GM21786 (cell line): Measurements from ENCODE around the gene ACHE.

Experiments used
- ATAC-seq: cut with Tn5 transposase; IDR thresholded peaks from one replicate; pipeline ENCODE4 v1.9.1; 2021; ENCODE audit not compliant: unreplicated experiment

ACHE gene

GRCh38 chr7:100886142-100886935, 9.3 kb downstream of the ACHE start:
- no peak for ATAC-seq

DNA sequence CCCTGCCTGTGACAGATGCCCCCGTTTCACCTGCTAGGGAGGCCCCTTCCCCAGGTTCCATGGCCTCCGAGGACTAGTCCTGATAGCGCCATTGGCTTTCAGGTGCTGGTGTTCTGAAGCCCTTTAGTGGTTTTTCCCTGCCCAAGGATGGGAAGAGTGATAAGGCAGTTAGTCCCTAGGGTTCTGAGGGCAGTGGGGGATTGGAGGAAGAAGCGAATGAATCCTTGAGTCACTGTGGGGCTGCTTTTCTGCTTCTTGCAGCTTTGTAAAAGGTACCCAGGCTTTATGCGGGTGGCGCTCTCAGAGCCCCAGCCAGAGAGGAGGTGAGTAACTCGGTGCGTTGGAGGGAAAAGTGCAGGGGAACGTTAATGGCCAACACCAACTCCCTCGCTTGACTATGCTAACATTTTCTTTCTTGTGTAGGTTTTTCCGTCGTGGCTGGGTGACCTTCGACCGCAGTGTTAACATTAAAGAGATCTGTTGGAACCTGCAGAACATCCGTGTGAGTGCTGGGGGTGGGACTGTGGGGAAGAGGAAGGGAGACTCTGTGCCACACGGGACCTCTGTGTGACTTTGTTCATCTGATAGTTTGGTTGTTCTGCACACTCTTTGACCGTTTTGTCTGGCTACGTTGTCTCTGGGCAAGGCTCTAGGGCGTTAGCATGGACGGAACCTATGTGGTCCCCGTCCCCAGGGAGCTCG, 10.1 kb downstream of the ACHE start:
- no peak for ATAC-seq

- ATAC-seq, result no peak
These were observed 10.8 kb downstream of the ACHE start for GRCh38 chr7:100884736-100885439.

DNA sequence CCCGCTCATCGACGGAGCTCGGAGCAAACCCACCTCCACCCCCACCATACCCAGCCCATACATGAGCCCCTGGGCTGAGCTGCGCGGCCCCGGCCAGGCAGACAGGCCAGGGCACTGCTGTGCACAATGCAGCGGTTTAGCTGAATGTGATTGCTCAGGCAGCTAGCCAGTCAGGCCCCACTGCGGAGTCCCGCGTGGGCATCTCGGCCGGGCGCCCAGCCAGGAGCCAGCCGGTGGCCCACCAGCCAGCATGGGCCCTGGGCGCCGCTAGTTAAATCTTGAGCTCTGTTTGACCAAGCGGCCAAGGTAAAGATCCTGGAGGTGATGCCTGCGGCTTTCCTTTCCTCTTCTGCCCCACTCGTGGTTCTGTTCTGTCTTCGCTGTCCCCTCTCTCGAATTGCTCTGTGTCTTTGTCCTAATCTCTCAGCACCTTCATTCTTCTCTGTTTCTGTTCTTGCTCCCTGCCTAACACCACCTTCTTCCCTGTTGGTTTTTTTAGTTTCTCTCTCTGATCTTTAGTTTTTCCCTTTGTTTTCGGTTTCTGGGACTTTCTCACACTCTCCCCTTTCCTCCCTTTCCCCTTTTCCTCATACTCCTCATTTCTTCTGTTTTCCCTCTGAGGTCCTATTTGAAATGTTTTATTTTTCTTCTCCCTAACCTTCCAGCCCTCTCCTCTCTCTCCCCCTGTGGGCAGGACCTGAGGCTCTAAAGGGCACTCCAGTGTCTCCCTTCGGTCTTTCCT, 12.7 kb downstream of the ACHE start:
- no peak for ATAC-seq

GRCh38 chr7:100882201-100882600, 13.5 kb downstream of the ACHE start:
- ATAC-seq, result no peak

DNA sequence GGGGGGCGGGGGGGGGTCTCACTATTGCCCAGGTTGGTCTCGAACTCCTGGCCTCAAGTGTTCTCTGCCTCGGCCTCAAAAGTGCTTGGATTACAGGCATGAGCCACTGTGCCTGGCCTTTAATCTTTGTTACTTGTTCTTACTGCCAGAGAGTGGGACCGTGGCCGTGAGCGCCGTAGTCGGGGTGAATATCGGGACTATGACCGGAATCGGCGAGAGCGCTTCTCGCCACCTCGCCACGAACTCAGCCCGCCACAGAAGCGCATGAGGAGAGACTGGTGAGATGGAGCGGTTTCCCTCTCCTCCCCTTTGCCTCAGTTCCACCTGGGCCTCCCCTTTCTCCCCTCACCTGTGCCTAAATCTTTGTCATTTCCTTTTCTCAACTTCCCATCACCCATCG, 14.6 kb downstream of the ACHE start:
- ATAC-seq, result no peak

DNA sequence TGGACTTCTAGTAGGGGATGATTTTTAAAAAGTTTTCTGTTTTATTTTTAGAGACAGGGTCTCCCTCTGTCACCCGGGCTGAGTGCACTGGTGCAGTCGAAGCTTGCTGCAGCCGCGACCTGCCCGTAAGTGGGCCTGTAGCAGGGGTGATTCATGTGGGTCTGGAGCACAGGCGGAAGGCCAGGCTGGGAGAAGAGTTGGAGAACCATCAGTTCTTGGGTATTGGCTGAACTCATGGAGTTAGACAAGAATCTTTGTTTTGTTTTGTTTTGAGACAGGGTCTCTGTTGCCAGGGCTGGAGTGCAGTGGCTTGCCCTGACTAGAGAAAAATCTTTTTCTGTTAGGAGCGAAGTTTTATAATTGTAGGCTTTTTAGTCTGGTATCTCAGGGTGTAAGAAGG, 15.0 kb downstream of the ACHE start:
- ATAC-seq, result no peak

GRCh38 chr7:100879685-100880261, 15.9 kb downstream of the ACHE start:
- ATAC-seq, result no peak

GRCh38 chr7:100878685-100879084, 17.0 kb downstream of the ACHE start:
- ATAC-seq, result no peak

DNA sequence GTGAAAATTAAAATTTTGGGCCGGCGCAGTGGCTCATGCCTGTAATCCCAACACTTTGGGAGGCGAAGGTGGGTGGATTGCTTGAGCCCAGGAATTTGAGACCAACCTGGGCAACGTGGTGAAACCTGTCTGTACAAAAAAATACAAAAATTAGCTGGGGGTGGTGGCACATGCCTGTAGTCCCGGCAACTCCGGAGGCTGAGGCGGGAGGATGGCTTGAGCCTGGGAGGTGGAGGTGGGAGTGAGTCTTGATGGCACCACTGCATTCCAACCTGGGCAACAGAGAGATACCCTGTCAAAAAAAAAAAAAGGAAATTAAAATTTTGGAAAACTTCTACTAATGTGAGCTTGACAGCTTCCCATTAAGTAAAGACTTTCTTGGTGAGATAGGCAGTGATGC, 17.7 kb downstream of the ACHE start:
- ATAC-seq, result no peak

DNA sequence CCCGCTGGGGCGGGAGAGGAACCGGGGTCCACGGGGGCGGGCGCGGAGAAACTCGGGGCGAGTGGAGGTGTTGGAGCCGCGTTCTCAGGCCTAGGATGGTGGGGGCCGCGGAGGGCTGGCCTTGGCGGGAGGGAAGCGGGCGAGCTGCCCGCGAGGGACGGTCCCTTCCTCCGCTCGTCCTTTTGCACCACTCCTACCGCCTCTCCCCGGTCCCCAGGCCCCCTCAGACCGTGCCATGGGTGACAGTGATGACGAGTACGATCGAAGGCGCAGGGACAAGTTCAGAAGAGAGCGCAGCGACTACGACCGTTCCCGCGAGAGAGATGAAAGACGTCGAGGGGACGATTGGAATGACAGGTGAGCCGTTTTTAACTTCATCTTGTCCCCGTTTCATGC, 20.3 kb downstream of the ACHE start:
- peak; percentile 27 for ATAC-seq

DNA sequence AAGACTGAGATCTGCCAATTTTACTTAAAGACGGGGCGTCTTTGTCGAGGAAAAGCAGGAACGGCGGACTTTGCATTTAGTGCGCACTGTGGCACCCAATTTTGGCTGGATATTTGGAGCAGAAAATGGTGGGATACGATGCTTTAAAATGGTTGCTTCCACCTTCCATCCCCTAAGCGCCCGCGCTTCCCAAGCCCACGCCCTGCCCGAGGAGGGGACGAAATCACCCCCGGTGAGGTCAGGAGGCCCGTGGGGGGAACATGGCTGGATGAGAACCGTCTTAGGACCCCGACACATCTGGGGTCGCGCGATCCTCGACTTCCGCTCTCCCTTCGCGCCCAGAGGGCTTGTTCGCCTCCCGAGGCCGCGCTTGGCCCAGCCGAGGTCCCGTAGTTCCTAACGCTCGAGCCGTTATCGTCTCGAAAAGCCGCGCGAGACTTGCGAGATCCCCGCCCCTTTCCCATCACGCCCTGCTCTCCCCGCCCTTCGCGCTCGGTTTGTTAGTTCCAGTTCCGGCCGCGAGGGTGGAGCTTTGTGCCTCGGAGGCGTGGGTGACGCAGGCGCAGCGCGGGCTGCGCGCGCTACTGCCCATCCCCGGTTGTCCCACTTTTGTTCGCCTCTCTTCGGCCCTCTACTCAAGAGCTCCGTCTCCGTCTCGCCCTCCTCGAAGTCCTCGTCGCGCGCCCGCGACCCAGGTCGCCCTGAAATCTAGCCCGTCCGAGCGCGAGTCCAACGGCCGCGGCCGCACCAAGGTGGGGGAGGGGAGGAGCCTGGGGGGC, 20.9 kb downstream of the ACHE start, which contains the start of gene SRRT:
Gene SRRT (plus strand): TSS at position 527 of the 779 bp plus-strand sequence. CDS start 488 bp downstream, outside the sequence.
- peak; percentile 91 for ATAC-seq

- ATAC-seq, result no peak
These were observed 21.4 kb downstream of the ACHE start for GRCh38 chr7:100874300-100874576.

DNA sequence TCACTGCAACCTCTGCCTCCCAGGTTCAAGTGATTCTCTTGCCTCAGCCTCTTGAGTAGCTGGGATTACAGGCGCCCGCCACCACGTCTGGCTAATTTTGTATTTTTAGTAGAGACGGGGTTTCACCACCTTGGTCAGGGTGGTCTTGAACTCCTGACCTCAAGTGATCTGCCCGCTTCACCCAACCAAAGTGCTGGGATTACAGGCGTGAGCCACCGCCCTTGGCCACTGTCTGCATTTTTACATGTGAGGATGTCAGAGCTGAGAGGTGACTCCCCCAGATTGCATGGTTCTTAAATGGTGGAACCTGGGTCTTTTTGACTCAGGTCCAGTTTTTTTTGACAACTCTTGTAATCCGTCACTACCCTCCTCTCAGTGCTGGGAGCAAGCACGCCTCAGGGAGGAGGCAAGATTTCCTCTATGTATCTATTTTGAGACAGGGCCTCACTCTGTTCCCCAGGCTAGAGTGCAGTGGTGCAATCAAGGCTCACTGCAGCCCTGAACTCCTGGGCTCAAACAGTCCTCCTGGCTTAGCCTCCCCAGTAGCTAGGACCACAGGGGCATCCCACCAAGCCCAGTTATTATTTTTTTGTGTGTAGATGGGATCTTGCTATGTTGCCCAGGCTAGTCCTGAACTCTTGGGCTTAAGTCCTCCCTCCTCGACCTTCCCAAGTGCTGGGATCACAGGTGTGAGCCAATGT, 21.9 kb downstream of the ACHE start:
- ATAC-seq, result no peak

- no peak for ATAC-seq
These were observed 27.8 kb downstream of the ACHE start for GRCh38 chr7:100867776-100868485.

DNA sequence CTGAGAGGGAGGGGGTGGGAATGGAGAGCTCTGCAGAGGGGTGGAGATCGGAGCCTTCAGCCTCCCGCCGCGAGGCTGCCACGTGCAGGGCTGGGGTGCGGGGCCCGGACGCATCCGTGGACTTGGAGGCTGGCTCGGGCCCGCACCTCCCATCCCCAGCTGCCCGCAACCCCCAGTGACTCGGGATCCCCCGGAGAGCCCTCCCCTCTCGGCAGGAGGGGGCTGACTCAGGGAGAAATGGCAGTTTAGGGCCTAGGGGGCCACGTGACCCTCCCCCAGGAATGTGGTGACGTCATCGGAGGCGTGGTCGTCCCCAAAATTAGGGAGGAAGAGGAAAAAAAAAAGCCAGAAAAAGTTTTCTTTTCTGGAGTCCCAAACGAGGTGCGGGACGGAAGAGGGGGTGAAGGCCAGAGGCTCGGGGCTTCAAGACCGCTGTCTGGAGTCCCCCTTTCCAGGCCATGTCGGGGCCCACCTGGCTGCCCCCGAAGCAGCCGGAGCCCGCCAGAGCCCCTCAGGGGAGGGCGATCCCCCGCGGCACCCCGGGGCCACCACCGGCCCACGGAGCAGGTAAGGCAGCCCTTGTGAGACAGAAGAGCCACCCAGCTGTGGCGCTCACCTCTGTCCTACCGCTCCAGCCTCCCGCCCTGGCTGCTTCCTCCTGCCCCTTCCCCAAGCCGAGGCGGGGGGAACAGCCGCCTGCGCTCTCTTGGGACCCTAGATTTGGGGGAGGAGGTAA, 28.5 kb downstream of the ACHE start, which contains the start of gene TRIP6:
Gene TRIP6 (plus strand): TSS at position 348 of the 736 bp plus-strand sequence. CDS start 111 bp downstream, at position 459.
- ATAC-seq, result peak; percentile 51

- no peak for ATAC-seq
These were observed 29.0 kb downstream of the ACHE start for GRCh38 chr7:100866729-100867039.
